Measurements from ENCODE around the gene CEP162. TPM values are rescaled to one million over a fixed set of nuclear protein-coding genes. Genes with fewer than 3 reads are reported as not detected.
"Not testable (repeated sequence)": the region's sequence is repeated elsewhere in the genome, so short reads cannot be mapped to it uniquely, and the experiment has no call there.

The CEP162 gene
- polyA plus RNA-seq (ENCODE audit: insufficient read length in 4 of 4) = 10 to 100 TPM; 15.2 to 20.4 (median 18.8) TPM

- peak; percentile 86 to 94 (median 90) for DNase-seq (ENCODE audit: low read depth in 4 of 4, low spot score in 3 of 4)
Observed at GRCh38 chr6:84227434-84228197, at the start of gene CEP162. CEP162 (minus strand) TSS chr6:84227643; CDS start chr6:84226393, 1,250 bp downstream.

- no peak for DNase-seq (ENCODE audit: low read depth in 4 of 4, low spot score in 3 of 4)
Observed at GRCh38 chr6:84274856-84275255, 47.4 kb upstream of the CEP162 start.

GRCh38 chr6:84273048-84273809 is 45.8 kb upstream of the CEP162 start:
- DNase-seq (ENCODE audit: low read depth in 4 of 4, low spot score in 3 of 4) = no peak

GRCh38 chr6:84272298-84272697 is 44.9 kb upstream of the CEP162 start:
- no peak for DNase-seq (ENCODE audit: low read depth in 4 of 4, low spot score in 3 of 4)

- DNase-seq (ENCODE audit: low read depth in 4 of 4, low spot score in 3 of 4) = no peak
Observed at GRCh38 chr6:84271061-84271716, 43.7 kb upstream of the CEP162 start.

GRCh38 chr6:84269947-84270733 is 42.7 kb upstream of the CEP162 start:
- no peak for DNase-seq (ENCODE audit: low read depth in 4 of 4, low spot score in 3 of 4)

- DNase-seq (ENCODE audit: low read depth in 4 of 4, low spot score in 3 of 4) = no peak
Observed at GRCh38 chr6:84268781-84269180, 41.3 kb upstream of the CEP162 start.

GRCh38 chr6:84263557-84263956 is 36.1 kb upstream of the CEP162 start:
- DNase-seq (ENCODE audit: low read depth in 4 of 4, low spot score in 3 of 4) = no peak

GRCh38 chr6:84260926-84261325 is 33.5 kb upstream of the CEP162 start:
- no peak for DNase-seq (ENCODE audit: low read depth in 4 of 4, low spot score in 3 of 4)

GRCh38 chr6:84260196-84260595 is 32.8 kb upstream of the CEP162 start:
- no peak for DNase-seq (ENCODE audit: low read depth in 4 of 4, low spot score in 3 of 4)

GRCh38 chr6:84258866-84259265 is 31.4 kb upstream of the CEP162 start:
- DNase-seq (ENCODE audit: low read depth in 4 of 4, low spot score in 3 of 4) = no peak

GRCh38 chr6:84258268-84258667 is 30.8 kb upstream of the CEP162 start:
- DNase-seq (ENCODE audit: low read depth in 4 of 4, low spot score in 3 of 4) = no peak

- DNase-seq (ENCODE audit: low read depth in 4 of 4, low spot score in 3 of 4) = no peak
Observed at GRCh38 chr6:84255641-84256040, 28.2 kb upstream of the CEP162 start.

- DNase-seq (ENCODE audit: low read depth in 4 of 4, low spot score in 3 of 4) = no peak
Observed at GRCh38 chr6:84253380-84253779, 25.9 kb upstream of the CEP162 start.

- DNase-seq (ENCODE audit: low read depth in 4 of 4, low spot score in 3 of 4) = no peak
Observed at GRCh38 chr6:84251891-84252539, 24.6 kb upstream of the CEP162 start.

GRCh38 chr6:84249724-84250123 is 22.3 kb upstream of the CEP162 start:
- DNase-seq (ENCODE audit: low read depth in 4 of 4, low spot score in 3 of 4) = no peak

- not testable (repeated sequence) for DNase-seq (ENCODE audit: low read depth in 4 of 4, low spot score in 3 of 4)
Observed at GRCh38 chr6:84244416-84245081, 17.1 kb upstream of the CEP162 start.

- DNase-seq (ENCODE audit: low read depth in 4 of 4, low spot score in 3 of 4) = no peak
Observed at GRCh38 chr6:84243240-84243639, 15.8 kb upstream of the CEP162 start.

- DNase-seq (ENCODE audit: low read depth in 4 of 4, low spot score in 3 of 4) = no peak
Observed at GRCh38 chr6:84242265-84242664, 14.8 kb upstream of the CEP162 start.

- DNase-seq (ENCODE audit: low read depth in 4 of 4, low spot score in 3 of 4) = no peak
Observed at GRCh38 chr6:84228198-84228543, 728 bp upstream of the CEP162 start.
